Left renal cortex interstitium (tissue), 4 donors: ENCODE results near the gene OR2V2. TPM values are rescaled to one million over a fixed set of nuclear protein-coding genes. Genes with fewer than 3 reads are reported as not detected.

Source experiments
- DNase-seq, 4 donors: peaks; one replicate each; pipeline ENCODE4 v3.0.0-alpha.2; 2013; ENCODE audit warnings: low read depth in 4 of 4, low spot score in 2 of 4, missing footprints in 1 of 4
- polyA plus RNA-seq, 4 donors: library from polyadenylated mRNA; unstranded; fragments of 120-200 nt; gene quantifications; one replicate each; pipeline ENCODE4 v1.2.1, GENCODE V29; 2013; ENCODE audit not compliant: insufficient read length in 4 of 4

Gene OR2V2
- polyA plus RNA-seq, 4 donors, result not detected

- no peak for DNase-seq
Observed at GRCh38 chr5:181204826-181205760, 57.7 kb downstream of the OR2V2 start, which contains the start of gene TRIM7. TSS of gene TRIM7 (minus strand) at chr5:181205196. CDS start at chr5:181205110, 86 bp downstream.

GRCh38 chr5:181205761-181206649 lies 58.6 kb downstream of the OR2V2 start:
- peak in 1 of 4 donors; percentile 62 for DNase-seq

- DNase-seq, result no peak
Observed at GRCh38 chr5:181207214-181207959, 60.0 kb downstream of the OR2V2 start.

GRCh38 chr5:181207960-181208253 lies 60.5 kb downstream of the OR2V2 start:
- DNase-seq, result no peak

Other genes with a start within 250 kb of the OR2V2 start
- under 1 TPM; 0.18 to 0.84 (median 0.39) TPM for gene BTNL8, start 248.4 kb upstream of the OR2V2 start, polyA plus RNA-seq
- gene BTNL3, start 158.7 kb upstream of the OR2V2 start, polyA plus RNA-seq, result under 1 TPM in 3 of 4 donors, not detected in 1; 0.10 to 0.31 (median 0.13) TPM
- 10 to 100 TPM in 2 of 4 donors, 1 to 10 TPM in 2; 5.6 to 15.5 (median 8.2) TPM for gene BTNL9, start 107.3 kb upstream of the OR2V2 start, polyA plus RNA-seq
- gene OR2V1, start 16.4 kb upstream of the OR2V2 start, polyA plus RNA-seq, result under 1 TPM in 1 of 4 donors, not detected in 3; 0.06 TPM
- gene TRIM7, start 57.6 kb downstream of the OR2V2 start, polyA plus RNA-seq, result under 1 TPM; 0.16 to 0.68 (median 0.25) TPM
- gene TRIM41, start 75.7 kb downstream of the OR2V2 start, polyA plus RNA-seq, result 10 to 100 TPM; 30.6 to 41.6 (median 36.5) TPM
- 1,000 to 10,000 TPM; 2,538 to 2,825 (median 2,727) TPM for gene RACK1, start 96.3 kb downstream of the OR2V2 start, polyA plus RNA-seq
- gene TRIM52, start 113.6 kb downstream of the OR2V2 start, polyA plus RNA-seq, result 10 to 100 TPM; 17.4 to 52.7 (median 31.4) TPM
- gene OR4F3, start 219.7 kb downstream of the OR2V2 start, polyA plus RNA-seq, result under 1 TPM in 1 of 4 donors, not detected in 3; 0.21 TPM